ENCODE measurements around the gene KLK14. TPM values are rescaled to one million over a fixed set of nuclear protein-coding genes. Genes with fewer than 3 reads are reported as not detected.

The KLK14 gene
- polyA plus RNA-seq, 2 of the 4 experiments (the other 2 are of a cell fraction): 0.14 to 0.44 TPM

- DNase-seq (ENCODE audit: low read depth in 1 of 2, low spot score in 1 of 2) (no peak), ATAC-seq (no peak), FAIRE-seq (no peak)
- CTCF ChIA-PET: interaction anchor here (1.0 to 1.2 kb wide), 2 partner anchors 8 to 433 kb away, joined by 4 to 5 read pairs; no protein-coding TSS in a partner anchor
- Histone ChIP-seq H3K4me1 (peaks cover 7% of the 10 kb centered on the region), H3K4me3 (no peak overlapping the region), H3K27ac (no peak overlapping the region), H3K9me3 (no peaks in the 10 kb centered on the region), H3K4me2 (no peak overlapping the region)
- WGBS (ENCODE audit: missing lambda C conversion rate): 93% methylated on average over 7 of the region's 7 CpGs
- TF ChIP-seq FOSB (CRISPR knock-in tag; IDR thresholded peaks at IDR 0.05): no peak
- POLR2A ChIA-PET: no interaction called here
These were observed 20.3 kb upstream of the KLK14 start for GRCh38 chr19:51102991-51103390.

- H3K4me1 ChIP-seq: peaks cover 10% of the 10 kb centered on the region; the same call in 1 of the 3 replicates
These were observed 18.6 kb upstream of the KLK14 start for GRCh38 chr19:51101171-51101865.

GRCh38 chr19:51100601-51101000 lies 17.9 kb upstream of the KLK14 start:
- POLR2A ChIA-PET: no interaction called here
- WGBS (ENCODE audit: missing lambda C conversion rate): 74% methylated on average over 3 of the region's 3 CpGs
- CTCF ChIA-PET: interaction anchor here (0.6 to 2.5 kb wide), 8 partner anchors 18 to 492 kb away, joined by 3 to 8 read pairs (median 4); no protein-coding TSS in a partner anchor
- TF ChIP-seq PHF8 (IDR thresholded peaks at IDR 0.05; ENCODE audit: borderline replicate concordance, low read depth) (no peak), RCOR1 (IDR thresholded peaks at IDR 0.05; ENCODE audit: low read depth, low read length) (no peak), BCL3 (IDR thresholded peaks at IDR 0.05) (no peak), MAZ (IDR thresholded peaks at IDR 0.05; ENCODE audit: borderline replicate concordance, low read depth, low read length) (no peak), CTCF (IDR thresholded peaks at IDR 0.05) (no peak), MYC (IDR thresholded peaks at IDR 0.05; ENCODE audit: borderline replicate concordance, low read length) (no peak), BHLHE40 (IDR thresholded peaks at IDR 0.05; ENCODE audit: low read depth, low read length) (no peak), SREBF2 (IDR thresholded peaks at IDR 0.05) (no peak), ZSCAN20 (CRISPR knock-in tag; IDR thresholded peaks at IDR 0.05) (no peak), HMGXB4 (CRISPR knock-in tag; IDR thresholded peaks at IDR 0.05; ENCODE audit: borderline replicate concordance) (no peak), ZC3H11A (IDR thresholded peaks at IDR 0.05) (no peak), EHF (CRISPR knock-in tag; IDR thresholded peaks at IDR 0.05) (no peak), PBX3 (IDR thresholded peaks at IDR 0.05) (no peak), RFX5 (IDR thresholded peaks at IDR 0.05) (no peak), JUNB (IDR thresholded peaks at IDR 0.05) (no peak)

More at GRCh38 chr19:51101171-51101865, 18.6 kb upstream of the KLK14 start:
- ATAC-seq (no peak), DNase-seq (ENCODE audit: low read depth in 1 of 2, low spot score in 1 of 2) (no peak), FAIRE-seq (no peak)
- Histone ChIP-seq H3K27ac (no peak overlapping the region), H3K9me3 (no peaks in the 10 kb centered on the region), H3K4me3 (no peak overlapping the region), H3K4me2 (no peak overlapping the region)
- ChIA-PET POLR2A (no interaction called here), CTCF (interaction anchor here (0.6 to 2.5 kb wide), 7 partner anchors 8 to 748 kb away, joined by 3 to 8 read pairs (median 5); no protein-coding TSS in a partner anchor)
- TF ChIP-seq BCL3 (IDR thresholded peaks at IDR 0.05): no peak
- no peak for TF ChIP-seq CEBPB (IDR thresholded peaks at IDR 0.05)
- TF ChIP-seq JUN (IDR thresholded peaks at IDR 0.05): no peak
- no peak for TF ChIP-seq ELK1 (IDR thresholded peaks at IDR 0.05; ENCODE audit: low read depth, low read length)
- no peak for TF ChIP-seq HOXA7 (CRISPR knock-in tag; IDR thresholded peaks at IDR 0.05)
- no peak for TF ChIP-seq EP300 (IDR thresholded peaks at IDR 0.05)
- no peak for TF ChIP-seq RNF2 (IDR thresholded peaks at IDR 0.05; ENCODE audit: borderline replicate concordance, low read depth)
- no peak for TF ChIP-seq NFE2L2 (conservative IDR thresholded peaks at IDR 0.05; ENCODE audit: low read length)
- TF ChIP-seq CHD4 (IDR thresholded peaks at IDR 0.05; ENCODE audit: borderline replicate concordance): no peak
- TF ChIP-seq BHLHE40 (IDR thresholded peaks at IDR 0.05; ENCODE audit: low read depth, low read length): no peak
- no peak for TF ChIP-seq ZFP36 (IDR thresholded peaks at IDR 0.05; ENCODE audit: borderline replicate concordance, partially characterized antibody)
- WGBS (ENCODE audit: missing lambda C conversion rate): 82% methylated on average over 5 of the region's 5 CpGs

More at GRCh38 chr19:51100601-51101000, 17.9 kb upstream of the KLK14 start:
- DNase-seq (ENCODE audit: low read depth in 1 of 2, low spot score in 1 of 2) (no peak), FAIRE-seq (no peak), ATAC-seq (no peak)
- H3K9me3 ChIP-seq: no peaks in the 10 kb centered on the region
- H3K4me1 ChIP-seq: peaks cover 10% of the 10 kb centered on the region; the same call in 1 of the 3 replicates
- H3K27ac ChIP-seq: no peak overlapping the region
- no peak overlapping the region for H3K4me2 ChIP-seq
- no peak overlapping the region for H3K4me3 ChIP-seq

Data from A549 (cell line).